Left cardiac atrium (tissue), 4 donors: ENCODE results near the gene RPAP2. TPM values are rescaled to one million over a fixed set of nuclear protein-coding genes. Genes with fewer than 3 reads are reported as not detected.
"Not testable (repeated sequence)": the region's sequence is repeated elsewhere in the genome, so short reads cannot be mapped to it uniquely, and the experiment has no call there.

Source experiments
- ATAC-seq, 2 donors: fragments of 200-7000 bp; cut with Tn5 transposase; one replicate each; pipeline ENCODE4 v1.9.1; 2020; ENCODE audit warnings: mild to moderate bottlenecking in 2 of 2, moderate library complexity in 2 of 2
- DNase-seq: peaks from one replicate; pipeline ENCODE4 v3.0.0-alpha.2; 2020
- intact Hi-C, 2 donors: fragments of 100-400 bp; cut with DNase I; formaldehyde crosslinking; loops; one replicate each; pipeline versions ENCODE4 v1.14.1 to v1.15.1; 2022 to 2023
- long read RNA-seq: library from polyadenylated mRNA; unstranded; transcript quantifications from one replicate; pipeline ENCODE4 v2.0.0, GENCODE V29; 2021
- total RNA-seq, 2 donors: library from RNA; stranded (reverse); fragmentation: NEBNext Ultra II Directional; extraction: Animal tissue kit (Norgen Biotek cat#: 25700); gene quantifications; one replicate each; pipeline ENCODE4 v1.2.1, GENCODE V29; 2021
- donor health status: DM: no; HTN: yes; CAD: no.
- donor health status: DM: no; HTN: yes; CAD: no; lungs with severe emphysema.
- donor health status: DM: yes; HTN: yes; CAD: no.
- donor health status: Dilated cardiomyopathy.

The RPAP2 gene
- 10 to 100 TPM; 23.6 to 25.8 TPM for total RNA-seq
- long read RNA-seq, full-length matches to known transcripts, result 11 of 14 reads
- long read RNA-seq, partial matches to known transcripts, result 1 of 14 reads
- long read RNA-seq, other reads (novel, unspliced or antisense), result 2 of 14 reads

DNA sequence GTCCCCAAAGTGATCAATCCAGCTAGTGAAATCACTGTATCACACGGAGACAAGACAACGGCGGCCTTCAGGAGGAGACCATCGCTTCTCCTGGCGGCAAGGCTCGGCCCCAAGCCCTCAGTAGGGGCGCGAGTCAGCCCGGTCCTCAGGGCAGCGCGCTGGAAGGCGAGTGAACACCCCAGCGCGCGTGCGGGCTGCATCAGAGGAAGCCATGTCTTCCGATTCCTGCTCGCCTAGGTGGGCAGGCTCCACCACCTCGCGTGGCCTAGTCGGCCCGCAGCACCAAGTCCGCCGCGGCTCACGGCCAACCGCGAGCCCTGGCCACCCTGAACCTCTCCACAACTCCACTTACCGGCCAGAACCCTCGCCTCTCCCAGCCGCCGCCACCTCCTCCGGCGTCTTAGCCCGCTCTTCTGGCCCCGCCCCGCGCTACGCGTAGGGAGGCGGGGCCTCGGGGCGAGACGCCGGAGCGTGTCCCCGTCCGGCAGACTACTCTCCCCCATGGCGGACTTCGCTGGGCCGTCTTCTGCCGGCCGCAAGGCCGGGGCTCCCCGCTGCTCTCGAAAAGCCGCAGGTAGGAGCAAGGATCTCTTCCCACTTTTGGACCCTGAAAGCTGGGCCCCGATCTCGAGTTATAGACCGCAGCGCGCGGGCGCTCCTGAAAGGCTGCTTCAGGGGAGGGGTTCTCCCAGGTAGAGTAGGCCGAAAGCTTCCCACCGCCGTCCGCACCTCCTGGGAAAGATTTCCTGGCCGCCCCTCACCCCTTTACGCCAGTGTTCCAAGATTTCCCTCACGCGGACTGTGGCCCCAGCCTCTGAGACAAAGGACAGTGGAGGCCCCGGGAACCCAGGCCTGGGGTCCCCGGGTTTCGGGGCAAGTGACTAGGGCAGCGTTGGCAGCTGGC lies at the start of gene RPAP2, which contains the start of gene GLMN:
TSS of gene RPAP2 (plus strand) at position 487 of the 904 bp plus-strand sequence. CDS start at position 502, 15 bp downstream.
TSS of gene GLMN (minus strand) at position 415 of the 904 bp plus-strand sequence. CDS start 988 bp downstream, outside the sequence.
- peak; percentile 99 to 100 for ATAC-seq
- intact Hi-C loops, result loop anchor here in 1 of 2 donors (10.0 kb wide), 1 partner anchor 794 kb away; the partner anchor contains the start of gene CDC7
- DNase-seq, result peak; percentile 87

DNA sequence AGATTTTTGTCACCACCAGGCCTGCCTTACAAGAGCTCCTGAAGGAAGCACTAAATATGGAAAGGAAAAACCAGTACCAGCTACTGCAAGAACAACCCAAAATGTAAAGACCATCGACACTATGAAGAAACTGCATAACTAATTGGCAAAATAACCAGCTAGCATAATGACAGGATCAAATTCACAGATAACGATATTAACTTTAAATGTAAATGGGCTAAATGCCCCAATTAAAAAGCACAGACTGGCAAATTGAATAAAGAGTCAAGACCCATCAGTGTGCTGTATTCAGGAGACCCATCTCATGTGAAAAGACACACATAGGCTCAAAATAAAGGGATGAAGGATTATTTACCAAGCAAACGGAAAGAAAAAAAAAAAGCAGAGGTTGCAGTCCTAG lies 44.1 kb upstream of the RPAP2 start:
- ATAC-seq, DNase-seq, intact Hi-C loops: not testable (repeated sequence)

DNA sequence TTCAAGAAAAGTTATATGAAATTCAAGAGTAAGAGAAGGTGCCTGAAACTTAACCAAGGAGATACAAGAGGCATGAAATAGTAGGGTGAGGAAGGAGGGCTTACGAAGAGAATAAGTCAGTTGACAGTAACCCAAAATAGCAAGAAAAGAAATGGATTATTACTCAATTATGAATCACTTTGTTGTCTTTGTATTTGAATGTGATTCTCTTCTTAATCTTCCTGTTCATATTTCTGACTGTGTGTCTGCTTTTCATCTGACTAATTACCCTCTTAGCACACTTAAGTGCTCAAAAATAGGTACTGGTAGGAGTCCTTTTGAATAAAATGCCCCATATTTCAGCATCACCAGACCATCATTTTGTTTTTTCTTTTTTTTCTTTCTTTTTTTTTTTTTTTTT lies 39.5 kb upstream of the RPAP2 start:
- DNase-seq, result no peak
- no peak for ATAC-seq
- intact Hi-C loops, result no loop called here

DNA sequence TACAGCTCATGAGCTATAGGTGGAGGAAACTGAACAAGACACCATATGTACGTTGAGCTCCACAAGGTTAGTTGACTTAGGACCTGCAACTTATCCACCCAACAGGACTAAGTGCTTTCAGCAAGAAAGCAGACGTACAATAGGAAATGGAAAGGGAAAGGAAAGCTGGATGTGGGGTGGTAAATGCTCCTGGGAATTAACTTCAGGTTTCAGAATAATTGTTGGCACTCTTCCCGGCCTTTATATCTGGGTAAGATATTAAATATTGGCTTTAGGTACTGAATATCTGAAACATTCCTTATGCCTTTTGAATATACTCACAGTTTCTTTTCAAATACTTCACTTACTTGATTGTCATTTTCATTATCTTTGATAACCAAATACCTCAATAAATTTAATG lies 36.3 kb upstream of the RPAP2 start:
- DNase-seq, result no peak
- ATAC-seq, result no peak
- intact Hi-C loops, result no loop called here

DNA sequence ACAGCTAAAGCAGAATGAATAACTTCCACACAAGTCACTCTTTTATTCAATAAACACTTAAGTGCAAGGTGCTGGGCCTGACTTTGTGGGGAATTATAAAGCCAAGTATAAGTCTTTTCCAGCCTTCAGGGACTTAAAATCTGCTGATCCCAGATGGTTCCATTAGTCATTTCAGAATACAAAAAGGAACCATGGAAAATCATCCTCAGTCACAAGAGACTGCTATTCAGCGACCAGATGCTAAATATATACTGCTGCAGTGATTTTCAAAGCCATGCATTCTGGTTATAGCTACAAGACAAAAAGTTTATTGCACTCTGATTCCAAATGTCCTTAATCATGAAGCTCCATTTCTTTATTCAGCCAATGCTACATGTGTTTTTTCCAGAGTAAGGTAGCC lies 25.8 kb upstream of the RPAP2 start:
- no peak for DNase-seq
- intact Hi-C loops, result no loop called here
- ATAC-seq, result no peak

DNA sequence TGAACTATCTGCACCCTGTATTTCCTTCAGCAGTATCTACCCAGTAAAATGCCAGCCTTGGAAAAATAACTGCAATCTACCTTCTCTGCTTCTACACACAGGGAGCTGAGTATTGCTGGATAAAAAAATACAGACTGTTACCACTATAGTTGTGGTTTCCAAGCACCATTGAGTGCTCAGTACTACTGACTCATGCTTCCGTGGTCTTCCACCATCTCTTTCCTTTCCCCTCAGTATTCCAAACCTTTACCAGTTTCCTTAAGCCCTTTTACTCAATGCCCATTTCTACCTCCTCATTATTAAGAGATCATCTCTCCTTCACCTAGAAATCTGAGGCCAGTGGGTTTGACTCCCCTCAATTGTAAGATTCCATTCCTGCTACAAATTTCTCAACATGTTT lies 23.9 kb upstream of the RPAP2 start:
- no peak for ATAC-seq

DNA sequence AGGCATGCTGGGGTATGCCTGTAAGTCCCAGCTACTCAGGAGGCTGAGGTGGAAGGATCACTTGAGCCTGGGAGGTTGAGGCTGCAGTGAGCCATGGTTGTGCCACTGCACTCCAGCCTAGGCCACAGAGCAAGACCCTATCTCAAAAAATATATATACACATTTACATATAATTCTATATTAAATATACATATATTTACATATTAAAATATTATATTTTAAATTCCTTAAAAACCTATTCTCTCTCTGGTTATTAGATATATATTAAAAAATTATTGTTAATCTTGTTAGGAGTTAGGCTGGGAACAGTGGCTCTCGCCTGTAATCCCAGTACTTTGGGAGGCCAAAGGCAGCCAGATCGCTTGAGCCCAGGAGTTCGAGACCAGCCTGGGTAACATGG lies 22.8 kb upstream of the RPAP2 start:
- intact Hi-C loops, result no loop called here
- ATAC-seq, result no peak
- no peak for DNase-seq

More for the DNA sequence above, 23.9 kb upstream of the RPAP2 start:
- intact Hi-C loops, result no loop called here
- no peak for DNase-seq

DNA sequence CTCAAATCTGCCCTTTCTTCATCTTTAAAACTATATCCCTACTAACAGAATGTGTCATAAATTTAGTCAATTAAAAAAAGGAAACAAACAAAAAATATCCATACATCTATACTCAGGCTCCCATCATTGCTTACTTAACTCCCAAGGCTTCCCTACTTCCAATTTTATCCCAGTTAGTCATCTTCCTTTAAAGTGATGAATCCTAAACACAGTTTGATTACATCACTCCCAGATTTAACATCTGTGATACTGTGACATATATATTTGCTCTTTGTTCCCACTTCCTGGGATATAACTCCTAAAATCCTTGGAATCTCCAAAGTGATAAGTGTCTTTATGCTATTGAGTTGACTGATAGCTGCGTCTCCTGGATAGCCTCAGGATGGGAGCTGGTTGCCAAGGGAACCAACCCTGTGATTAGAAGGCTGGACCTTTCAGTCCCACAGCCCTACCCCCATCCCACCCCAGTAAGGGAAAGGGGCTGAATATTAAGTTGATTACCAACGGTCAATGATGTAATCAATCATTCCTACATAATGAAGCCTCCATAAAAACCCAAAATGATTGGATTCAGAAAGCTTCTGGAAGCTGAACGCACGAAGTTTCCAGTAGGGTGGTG lies 21.6 kb upstream of the RPAP2 start:
- ATAC-seq, result no peak
- intact Hi-C loops, result no loop called here
- DNase-seq, result no peak

DNA sequence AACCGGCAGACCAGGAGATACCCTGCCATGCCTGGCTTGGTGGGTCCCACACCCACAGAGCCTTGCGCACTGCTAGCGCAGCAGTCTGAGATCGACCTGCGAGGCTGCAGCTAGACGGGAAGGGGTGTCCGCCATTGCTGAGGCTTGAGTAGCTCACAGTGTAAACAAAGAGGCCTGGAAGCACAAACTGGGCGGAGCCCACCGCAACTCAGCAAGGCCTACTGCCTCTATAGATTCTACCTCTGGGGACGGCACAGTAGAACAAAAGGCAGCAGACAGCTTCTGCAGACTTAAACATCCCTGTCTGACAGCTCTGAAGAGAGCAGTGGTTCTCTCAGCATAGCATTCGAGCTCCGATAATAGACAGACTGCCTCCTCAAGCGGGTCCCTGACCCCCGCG lies 19.1 kb upstream of the RPAP2 start:
- intact Hi-C loops, DNase-seq, ATAC-seq: not testable (repeated sequence)

DNA sequence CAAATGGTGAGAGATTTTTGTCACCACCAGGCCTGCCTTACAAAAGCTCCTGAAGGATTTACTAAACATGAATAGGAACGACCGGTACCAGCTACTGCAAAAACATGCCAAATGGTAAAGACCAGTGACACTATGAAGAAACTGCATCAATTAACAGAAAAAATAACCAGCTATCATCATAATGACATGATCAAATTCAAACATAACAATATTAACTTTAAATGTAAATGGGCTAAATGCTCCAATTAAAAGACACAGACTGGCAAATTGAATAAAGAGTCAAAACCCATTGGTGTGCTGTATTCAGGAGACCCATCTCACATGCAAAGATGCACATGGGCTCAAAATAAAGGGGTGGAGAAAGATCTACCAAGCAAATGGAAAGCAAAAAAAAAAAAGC lies 17.4 kb upstream of the RPAP2 start:
- intact Hi-C loops, ATAC-seq, DNase-seq: not testable (repeated sequence)

DNA sequence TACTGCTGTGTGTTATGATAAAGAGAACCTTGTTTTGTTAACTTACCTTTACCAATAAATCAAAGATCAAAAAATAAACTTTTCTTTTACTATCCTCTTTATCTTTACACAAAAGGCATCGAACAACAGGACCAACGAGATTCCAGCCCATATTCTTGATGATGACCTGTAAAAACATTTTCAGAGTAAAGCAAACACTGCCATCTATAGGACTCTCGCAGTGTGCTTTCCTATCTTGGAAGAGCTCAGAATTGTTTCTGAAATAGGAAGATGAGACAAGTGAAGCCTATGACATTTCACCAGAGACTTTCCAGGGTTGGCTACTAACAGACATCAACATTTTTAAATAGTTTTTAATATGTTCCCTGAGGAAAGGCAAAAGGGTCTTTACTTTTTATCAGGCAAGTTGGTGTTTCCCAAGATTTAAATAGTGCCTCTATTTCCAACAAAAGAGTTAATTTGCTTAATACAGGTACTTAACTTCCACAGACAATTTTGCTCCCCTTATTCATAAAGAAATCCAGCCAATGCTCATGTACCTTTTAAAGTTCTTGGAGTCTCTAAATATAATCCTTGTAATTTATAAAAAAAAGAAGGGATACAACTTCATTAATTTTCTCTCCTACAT lies 7.4 kb upstream of the RPAP2 start:
- ATAC-seq, result peak; percentile 43 to 59
- intact Hi-C loops, result loop anchor here (5.0 to 10.0 kb wide), 5 partner anchors 294 to 1009 kb away; partner anchors contain the start of gene CDC7 (in 1 of the 2)
- no peak for DNase-seq

DNA sequence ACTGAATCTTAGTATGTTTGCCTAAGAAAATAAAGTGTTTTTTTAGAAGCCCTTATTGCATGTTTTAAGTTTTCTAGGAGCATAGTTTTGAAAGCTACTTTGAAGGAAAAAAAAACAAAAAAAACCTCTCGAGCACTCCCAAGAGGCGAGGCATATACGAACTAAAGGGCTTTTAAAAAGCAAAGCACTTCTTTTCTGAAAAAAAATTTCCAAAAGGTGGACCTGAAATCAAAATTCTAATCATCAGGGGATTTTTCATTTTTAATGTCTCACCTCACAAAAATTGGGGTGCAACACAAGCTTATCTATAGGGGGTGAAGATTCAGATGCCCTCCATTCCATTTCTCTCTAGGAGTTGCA lies 666 bp upstream of the RPAP2 start:
- DNase-seq, result no peak
- ATAC-seq, result no peak
- intact Hi-C loops, result loop anchor here in 1 of 2 donors (10.0 kb wide), 1 partner anchor 793 kb away; the partner anchor contains the start of gene CDC7

DNA sequence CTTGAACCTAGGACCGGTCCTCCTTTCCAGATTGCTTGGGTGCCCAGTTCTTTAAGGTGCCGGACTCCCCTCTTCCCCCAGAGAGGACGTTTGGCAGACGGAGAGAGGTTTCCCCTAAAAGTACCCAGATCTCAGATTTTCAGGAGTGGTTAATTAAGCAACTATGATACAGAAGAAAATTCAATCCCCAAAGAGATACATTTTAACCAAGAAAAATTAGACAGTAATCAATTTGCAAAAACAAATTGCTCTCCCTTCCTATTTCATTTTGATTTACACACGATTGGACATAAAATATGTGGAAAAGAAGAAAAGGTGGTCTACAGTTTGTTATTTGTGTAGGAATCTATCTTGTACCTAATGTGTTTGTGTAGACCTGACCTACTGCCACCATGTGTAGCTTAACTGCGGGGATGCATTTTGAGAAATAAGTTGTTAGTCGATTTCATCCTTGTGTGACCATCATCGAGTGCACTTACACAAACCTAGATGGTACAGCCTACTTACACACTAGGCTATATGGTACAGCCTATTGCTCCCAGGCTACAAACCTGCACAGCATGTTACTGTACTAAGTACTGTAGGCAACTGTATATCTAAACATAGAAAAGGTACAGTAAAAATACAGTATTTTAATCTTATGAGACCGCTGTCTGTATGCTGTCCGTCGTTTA lies 755 bp downstream of the RPAP2 start:
- intact Hi-C loops, result loop anchor here in 1 of 2 donors (10.0 kb wide), 1 partner anchor 795 kb away; the partner anchor contains the start of gene CDC7
- DNase-seq, result no peak
- no peak for ATAC-seq

DNA sequence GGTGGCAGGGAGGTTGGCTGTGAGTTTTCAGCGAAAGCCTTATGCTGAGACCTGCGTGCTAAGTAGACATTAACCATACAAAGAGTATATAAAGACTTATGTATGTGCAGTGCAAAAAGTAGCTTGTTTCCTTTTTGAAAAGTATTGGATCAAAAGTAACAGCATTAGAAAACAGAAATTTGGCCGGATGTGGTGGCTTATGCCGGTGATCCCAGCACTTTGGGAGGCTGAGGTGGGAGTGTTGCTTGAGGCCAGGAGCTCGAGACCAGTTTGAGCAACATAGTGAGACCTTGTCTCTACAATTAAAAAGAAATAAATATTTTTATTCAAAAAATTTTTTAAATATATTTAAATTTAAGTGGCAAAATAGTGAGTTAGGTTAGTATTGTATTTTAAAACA lies 2.2 kb downstream of the RPAP2 start:
- intact Hi-C loops, result no loop called here
- no peak for DNase-seq
- ATAC-seq, result no peak

DNA sequence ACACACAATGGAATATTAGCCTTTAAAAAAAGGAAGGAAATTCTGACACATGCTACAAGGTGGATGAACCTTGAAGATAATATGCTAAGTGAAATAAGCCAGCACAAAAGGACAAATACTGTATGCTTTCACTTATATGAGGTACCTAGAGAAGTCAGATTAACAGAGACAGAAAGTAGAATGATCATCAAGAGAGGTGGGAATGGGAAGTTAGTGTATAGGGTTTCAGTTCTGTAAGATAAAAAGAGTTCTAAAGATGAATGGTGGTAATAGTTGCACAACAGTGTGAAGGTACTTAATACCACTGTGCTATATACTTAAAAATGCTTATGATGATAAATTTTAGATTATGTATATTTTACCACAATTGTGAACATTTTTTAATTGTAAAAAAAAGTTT lies 7.2 kb downstream of the RPAP2 start:
- intact Hi-C loops, result no loop called here
- no peak for DNase-seq
- ATAC-seq, result no peak

DNA sequence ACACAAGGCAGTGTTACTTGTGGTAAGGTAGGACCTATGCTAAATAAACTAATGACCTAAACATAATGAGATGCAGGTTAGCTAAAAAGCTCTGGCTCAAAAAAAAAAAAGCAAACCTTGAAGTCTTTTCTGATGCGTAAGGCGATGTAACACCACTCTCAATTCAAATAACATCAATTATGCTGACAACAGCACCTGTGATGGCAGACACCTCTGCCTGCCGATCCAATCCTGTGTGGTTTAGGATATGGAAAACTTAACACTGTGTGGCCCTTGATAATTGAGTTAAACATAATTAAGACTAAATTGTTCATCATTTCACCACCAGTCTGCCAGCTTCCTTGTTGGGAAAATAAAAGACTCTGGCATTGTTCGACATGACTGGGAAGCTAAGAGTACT lies 9.1 kb downstream of the RPAP2 start:
- intact Hi-C loops, result no loop called here
- DNase-seq, result no peak
- no peak for ATAC-seq

DNA sequence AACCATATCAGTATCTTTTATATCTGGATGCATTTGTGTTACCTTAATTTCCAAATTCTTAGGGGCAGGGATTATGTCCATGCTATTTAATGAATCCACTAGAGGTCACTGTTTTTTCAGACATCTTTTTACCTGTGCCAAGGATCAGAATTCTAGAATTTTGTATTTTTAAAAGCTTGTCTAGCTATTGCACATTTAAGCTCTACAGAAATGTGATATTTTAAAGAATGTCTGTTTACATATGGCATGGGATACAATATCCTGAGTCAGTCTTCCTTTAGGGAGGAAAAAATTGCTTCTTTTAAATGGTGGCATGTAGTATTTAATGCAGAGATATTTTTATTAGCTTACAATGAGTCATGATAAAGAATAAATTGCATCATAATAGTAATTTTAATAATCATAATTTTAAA lies 11.3 kb downstream of the RPAP2 start:
- ATAC-seq, result no peak
- intact Hi-C loops, result loop anchor here (2.0 to 5.0 kb wide), 2 partner anchors 312 to 313 kb away; no protein-coding TSS in a partner anchor
- DNase-seq, result no peak

DNA sequence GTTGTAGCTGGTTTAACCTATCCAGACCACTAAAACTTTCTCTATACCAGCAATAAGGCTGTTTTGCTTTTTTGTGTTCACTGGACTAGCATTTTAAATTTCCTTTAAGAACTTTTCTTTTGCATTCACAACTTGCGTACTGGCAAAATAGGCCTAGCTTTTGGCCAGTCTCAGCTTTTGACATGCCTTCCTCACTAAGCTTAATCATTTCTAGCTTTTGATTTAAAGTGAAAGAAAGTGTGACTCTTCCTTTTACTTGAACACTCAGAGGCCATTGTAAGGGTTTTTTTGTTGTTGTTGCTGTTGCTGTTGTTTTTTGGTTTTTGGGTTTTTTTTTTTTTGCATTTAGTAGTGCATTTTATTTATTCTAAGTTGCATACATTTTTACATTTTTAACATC lies 15.2 kb downstream of the RPAP2 start:
- DNase-seq, result no peak
- no peak for ATAC-seq
- intact Hi-C loops, result loop anchor here in 1 of 2 donors (5.0 kb wide), 1 partner anchor 308 kb away; no protein-coding TSS in a partner anchor
